Skeletal muscle satellite cell (primary cell): ENCODE results near the gene TBX15.
"Not testable (repeated sequence)": the region's sequence is repeated elsewhere in the genome, so short reads cannot be mapped to it uniquely, and the experiment has no call there.

Experiments used
- H3K27me3 ChIP-seq: 2 replicates; pipeline ENCODE4 v1.7.0; 2013; ENCODE audit warnings: low read length; ENCODE audit not compliant: control insufficient read depth, insufficient read depth
- H3K36me3 ChIP-seq: 2 replicates; pipeline ENCODE4 v1.7.0; 2013; ENCODE audit warnings: mild to moderate bottlenecking, control low read depth, low read length; ENCODE audit not compliant: insufficient read depth
- H3K4me1 ChIP-seq: 2 replicates; pipeline ENCODE4 v1.7.0; 2013; ENCODE audit warnings: low read length; ENCODE audit not compliant: control insufficient read depth, insufficient read depth
- H3K4me2 ChIP-seq: 2 replicates; pipeline ENCODE4 v1.7.0; 2013; ENCODE audit warnings: mild to moderate bottlenecking, low read length
- H3K4me3 ChIP-seq: 2 replicates; pipeline ENCODE4 v1.7.0; 2013; ENCODE audit warnings: low read length
- H3K9ac ChIP-seq: 2 replicates; pipeline ENCODE4 v1.7.0; 2013; ENCODE audit warnings: mild to moderate bottlenecking, low read depth, low read length, moderate library complexity
- H3K9me3 ChIP-seq: replicated peaks from 2 replicates; pipeline ENCODE4 v1.7.0; 2013; ENCODE audit warnings: mild to moderate bottlenecking, control low read depth, low read length

The TBX15 gene

GRCh38 chr1:118963456-118964430 is 24.4 kb downstream of the TBX15 start:
- no peaks in the 10 kb centered on the region for H3K36me3 ChIP-seq

GRCh38 chr1:118963138-118963455 is 25.0 kb downstream of the TBX15 start:
- no peak overlapping the region for H3K4me2 ChIP-seq
- no peaks in the 10 kb centered on the region for H3K27me3 ChIP-seq
- no peaks in the 10 kb centered on the region for H3K9me3 ChIP-seq
- no peak overlapping the region for H3K9ac ChIP-seq
- H3K4me1 ChIP-seq, result peaks cover 31% of the 10 kb centered on the region
- no peaks in the 10 kb centered on the region for H3K36me3 ChIP-seq
- no peak overlapping the region for H3K4me3 ChIP-seq

More at GRCh38 chr1:118963456-118964430, 24.4 kb downstream of the TBX15 start:
- Histone ChIP-seq H3K4me2 (no peak overlapping the region), H3K9ac (no peak overlapping the region), H3K27me3 (no peaks in the 10 kb centered on the region), H3K4me1 (peaks cover 31% of the 10 kb centered on the region), H3K4me3 (no peak overlapping the region), H3K9me3 (no peaks in the 10 kb centered on the region)

- Histone ChIP-seq H3K4me1 (peaks cover 31% of the 10 kb centered on the region), H3K9ac (no peak overlapping the region), H3K4me2 (peak overlapping the region; percentile 38), H3K27me3 (no peaks in the 10 kb centered on the region), H3K36me3 (no peaks in the 10 kb centered on the region), H3K9me3 (no peaks in the 10 kb centered on the region), H3K4me3 (no peak overlapping the region)
Observed at GRCh38 chr1:118961156-118961555, 27.0 kb downstream of the TBX15 start.

DNA sequence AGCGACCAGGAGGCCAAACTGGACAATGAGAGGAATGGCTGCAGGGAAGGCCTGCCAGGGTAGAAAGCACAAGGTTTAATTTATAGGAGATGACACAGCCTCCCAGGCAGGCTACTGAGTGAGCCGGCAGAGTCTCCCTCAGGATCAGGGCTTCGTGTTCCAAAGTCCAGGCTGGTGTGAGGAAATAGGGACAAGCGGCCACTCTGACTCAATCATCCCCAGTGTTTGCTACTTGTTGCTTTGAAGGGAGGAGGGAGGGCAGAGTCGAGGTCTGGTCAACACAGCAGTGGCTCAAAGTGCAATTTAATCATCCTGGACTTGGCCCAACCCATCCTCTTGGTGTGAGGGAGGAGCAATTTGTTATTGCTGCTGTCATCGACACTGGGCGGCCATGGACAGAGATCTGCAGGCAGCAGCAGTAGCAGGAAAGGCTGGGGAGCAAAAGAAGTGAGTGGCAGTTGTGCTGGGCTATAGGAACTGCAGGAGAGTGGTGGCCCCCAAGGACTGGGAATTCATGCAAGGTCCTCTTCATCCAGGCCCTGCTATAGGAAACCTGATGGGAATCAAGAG is 27.5 kb downstream of the TBX15 start:
- H3K9ac ChIP-seq, result no peak overlapping the region
- no peaks in the 10 kb centered on the region for H3K9me3 ChIP-seq
- H3K4me1 ChIP-seq, result peaks cover 31% of the 10 kb centered on the region
- no peaks in the 10 kb centered on the region for H3K27me3 ChIP-seq
- H3K36me3 ChIP-seq, result no peaks in the 10 kb centered on the region
- no peak overlapping the region for H3K4me3 ChIP-seq
- H3K4me2 ChIP-seq, result peak overlapping the region; percentile 38

GRCh38 chr1:118960026-118960561 is 28.0 kb downstream of the TBX15 start:
- peak overlapping the region; percentile 22 for H3K4me2 ChIP-seq
- H3K9me3 ChIP-seq, result no peaks in the 10 kb centered on the region
- H3K27me3 ChIP-seq, result no peaks in the 10 kb centered on the region
- no peaks in the 10 kb centered on the region for H3K36me3 ChIP-seq
- H3K4me3 ChIP-seq, result no peak overlapping the region
- H3K9ac ChIP-seq, result no peak overlapping the region
- H3K4me1 ChIP-seq, result peaks cover 31% of the 10 kb centered on the region

GRCh38 chr1:118958937-118959631 is 29.1 kb downstream of the TBX15 start:
- Histone ChIP-seq H3K36me3 (no peaks in the 10 kb centered on the region), H3K4me2 (no peak overlapping the region), H3K4me1 (peaks cover 31% of the 10 kb centered on the region), H3K4me3 (no peak overlapping the region), H3K9me3 (no peaks in the 10 kb centered on the region), H3K27me3 (no peaks in the 10 kb centered on the region), H3K9ac (no peak overlapping the region)

DNA sequence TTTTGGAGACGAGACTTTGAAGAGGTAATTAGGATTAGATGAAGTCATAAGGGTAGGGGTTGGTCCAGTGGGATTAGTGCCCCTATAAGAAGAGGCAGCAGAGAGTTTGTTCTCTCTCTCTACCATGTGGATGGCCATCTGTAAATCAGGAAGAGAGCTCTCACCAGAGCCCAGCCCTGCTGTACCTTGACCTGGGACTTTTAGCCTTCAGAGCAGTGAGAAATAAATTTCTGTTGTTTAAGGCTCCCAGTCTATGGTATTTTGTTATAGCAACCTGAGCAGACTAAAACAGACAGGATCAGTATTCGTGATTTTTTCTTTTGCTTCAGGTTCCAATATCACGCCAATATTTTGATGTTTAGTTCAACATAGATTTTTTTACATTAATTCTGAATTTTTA is 30.0 kb downstream of the TBX15 start:
- Histone ChIP-seq H3K4me1 (peaks cover 23% of the 10 kb centered on the region), H3K36me3 (no peaks in the 10 kb centered on the region), H3K27me3 (no peaks in the 10 kb centered on the region), H3K9ac (no peak overlapping the region), H3K4me2 (no peak overlapping the region), H3K9me3 (no peaks in the 10 kb centered on the region), H3K4me3 (no peak overlapping the region)

- H3K27me3 ChIP-seq, H3K9ac ChIP-seq, H3K36me3 ChIP-seq, H3K4me2 ChIP-seq, H3K9me3 ChIP-seq, H3K4me3 ChIP-seq: not testable (repeated sequence)
- peaks cover 24% of the 10 kb centered on the region for H3K4me1 ChIP-seq
Observed at GRCh38 chr1:118957579-118957978, 30.6 kb downstream of the TBX15 start.

DNA sequence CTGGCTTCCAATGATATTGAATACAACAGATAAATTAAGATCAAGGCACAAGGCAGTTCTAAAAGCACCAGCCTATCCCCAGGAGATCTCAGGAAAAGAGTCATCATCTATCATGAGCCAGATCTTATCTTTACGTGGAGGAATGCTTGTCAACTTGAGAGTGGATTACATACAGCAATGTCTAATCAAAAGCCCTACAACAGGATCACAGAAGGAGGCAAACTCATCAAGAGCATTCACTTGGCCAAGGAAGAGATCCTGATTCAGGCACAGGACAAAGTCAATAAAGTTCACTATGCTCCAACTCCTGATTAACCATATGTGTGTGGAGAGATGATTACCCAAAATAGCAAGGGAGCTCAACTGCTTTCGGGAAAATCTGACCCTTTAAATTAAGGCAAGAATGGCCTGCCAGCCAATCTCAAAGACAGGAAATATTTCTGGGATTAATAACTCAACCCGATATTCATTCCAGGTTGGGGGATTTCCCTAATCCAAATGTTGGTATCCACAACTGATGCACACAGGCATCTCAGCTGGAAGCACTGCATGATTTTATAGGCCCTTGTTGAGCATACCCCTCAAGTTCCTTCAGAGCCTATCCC is 33.7 kb downstream of the TBX15 start:
- Histone ChIP-seq H3K4me2 (no peak overlapping the region), H3K4me3 (no peak overlapping the region), H3K9ac (no peak overlapping the region), H3K4me1 (peaks cover 10% of the 10 kb centered on the region), H3K27me3 (no peaks in the 10 kb centered on the region), H3K9me3 (no peaks in the 10 kb centered on the region), H3K36me3 (no peaks in the 10 kb centered on the region)

DNA sequence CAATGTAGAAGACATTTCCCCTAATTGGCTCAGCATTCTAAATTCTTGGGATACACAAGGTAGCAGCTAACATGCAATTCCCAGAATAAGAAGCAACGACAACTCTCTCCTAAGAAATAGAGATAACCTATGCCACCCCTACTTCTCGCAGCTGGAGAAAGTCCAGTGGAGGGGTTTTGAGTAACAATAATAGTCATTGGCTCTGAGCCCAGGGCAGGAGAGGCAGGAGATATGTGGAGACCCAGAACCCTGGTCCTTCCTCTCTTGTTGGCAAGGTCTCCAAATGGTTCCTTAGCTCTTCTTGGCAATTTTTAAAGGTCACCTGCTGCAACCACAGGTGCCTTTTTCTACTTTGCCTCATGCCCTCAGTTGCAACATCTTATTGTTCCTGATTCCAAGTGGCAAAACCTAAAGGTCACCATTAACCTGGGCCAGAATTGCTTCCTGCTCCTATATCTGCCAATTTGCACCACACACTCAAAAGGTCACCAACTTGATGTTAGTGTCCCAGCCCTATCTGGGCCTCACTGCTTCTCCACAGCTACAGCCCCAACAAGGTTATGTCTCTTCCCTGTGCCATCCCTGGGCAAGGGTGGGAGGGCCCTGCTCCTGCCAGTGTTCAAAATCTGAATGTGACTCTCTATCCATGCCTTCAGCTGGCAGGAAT is 36.7 kb downstream of the TBX15 start:
- Histone ChIP-seq H3K4me1 (peaks cover 38% of the 10 kb centered on the region), H3K4me2 (no peak overlapping the region), H3K9me3 (no peaks in the 10 kb centered on the region), H3K9ac (no peak overlapping the region), H3K36me3 (no peaks in the 10 kb centered on the region), H3K27me3 (no peaks in the 10 kb centered on the region), H3K4me3 (no peak overlapping the region)

DNA sequence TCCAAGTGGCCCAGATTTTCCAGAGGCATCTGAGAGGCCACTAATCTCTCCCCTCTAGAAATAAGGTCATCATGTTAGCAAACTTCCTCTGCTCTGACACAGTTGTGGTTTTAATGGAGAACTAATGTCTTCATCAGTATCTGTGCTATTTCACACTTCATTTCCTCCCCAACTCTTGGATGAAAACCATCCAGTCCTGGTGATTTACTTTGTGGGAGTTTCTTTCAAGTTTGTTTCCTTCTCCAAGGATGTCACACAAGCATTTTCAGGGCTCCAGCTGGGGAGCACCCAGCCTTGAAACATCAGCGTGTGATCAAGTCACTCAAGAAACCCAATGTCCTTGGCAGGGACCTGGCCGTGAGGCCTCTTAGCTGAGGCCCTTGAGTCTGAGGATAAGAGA is 38.8 kb downstream of the TBX15 start:
- H3K4me1 ChIP-seq, result peaks cover 53% of the 10 kb centered on the region

More for the DNA sequence above, 38.8 kb downstream of the TBX15 start:
- Histone ChIP-seq H3K27me3 (no peaks in the 10 kb centered on the region), H3K9ac (no peak overlapping the region), H3K9me3 (no peaks in the 10 kb centered on the region), H3K4me2 (peak overlapping the region; percentile 26), H3K36me3 (no peaks in the 10 kb centered on the region), H3K4me3 (no peak overlapping the region)
